ENCODE data around the gene NTM. TPM values are rescaled to one million over a fixed set of nuclear protein-coding genes. Genes with fewer than 3 reads are reported as not detected.

NTM gene
- total and polyA plus RNA-seq, 8 donors, result 0.04 to 4.4 (median 0.50) TPM

DNA sequence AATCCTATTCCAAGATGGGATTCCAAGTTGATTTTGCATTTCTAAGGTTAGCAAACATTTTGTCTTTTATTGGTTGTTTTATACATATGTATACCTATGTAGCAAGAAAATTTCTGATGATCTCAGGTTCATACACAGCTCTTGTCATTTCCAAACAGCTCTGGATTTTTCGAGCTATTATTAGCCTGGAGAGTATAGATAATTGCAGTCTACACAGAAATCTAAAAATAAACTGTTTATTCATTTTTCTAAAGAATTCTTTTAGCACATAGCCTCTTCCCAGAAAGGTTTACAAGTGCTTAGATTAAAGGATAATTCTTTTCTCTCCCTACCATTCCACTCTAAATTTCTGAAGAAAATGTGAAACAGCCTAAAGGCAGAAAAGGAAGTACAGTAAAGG lies 705.0 kb downstream of the NTM start:
- Histone ChIP-seq H3K27me3 (no peaks in the 10 kb centered on the region), H3K9me3 (no peaks in the 10 kb centered on the region), H3K27ac (no peak overlapping the region), H3K4me3 (no peak overlapping the region), H3K36me3 (no peaks in the 10 kb centered on the region), H3K4me1 (no peaks in the 10 kb centered on the region)
- 21 to 33% methylated on average over 1 of the region's 1 CpG for WGBS, 2 donors
- FAIRE-seq (no peak), DNase-seq (no peak), ATAC-seq (no peak)
- TF ChIP-seq, protein P1, sequence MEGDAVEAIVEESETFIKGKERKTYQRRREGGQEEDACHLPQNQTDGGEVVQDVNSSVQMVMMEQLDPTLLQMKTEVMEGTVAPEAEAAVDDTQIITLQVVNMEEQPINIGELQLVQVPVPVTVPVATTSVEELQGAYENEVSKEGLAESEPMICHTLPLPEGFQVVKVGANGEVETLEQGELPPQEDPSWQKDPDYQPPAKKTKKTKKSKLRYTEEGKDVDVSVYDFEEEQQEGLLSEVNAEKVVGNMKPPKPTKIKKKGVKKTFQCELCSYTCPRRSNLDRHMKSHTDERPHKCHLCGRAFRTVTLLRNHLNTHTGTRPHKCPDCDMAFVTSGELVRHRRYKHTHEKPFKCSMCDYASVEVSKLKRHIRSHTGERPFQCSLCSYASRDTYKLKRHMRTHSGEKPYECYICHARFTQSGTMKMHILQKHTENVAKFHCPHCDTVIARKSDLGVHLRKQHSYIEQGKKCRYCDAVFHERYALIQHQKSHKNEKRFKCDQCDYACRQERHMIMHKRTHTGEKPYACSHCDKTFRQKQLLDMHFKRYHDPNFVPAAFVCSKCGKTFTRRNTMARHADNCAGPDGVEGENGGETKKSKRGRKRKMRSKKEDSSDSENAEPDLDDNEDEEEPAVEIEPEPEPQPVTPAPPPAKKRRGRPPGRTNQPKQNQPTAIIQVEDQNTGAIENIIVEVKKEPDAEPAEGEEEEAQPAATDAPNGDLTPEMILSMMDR (IDR thresholded peaks at IDR 0.05), result no peak
- intact Hi-C loops (cut with DNase I), result no loop called here

DNA sequence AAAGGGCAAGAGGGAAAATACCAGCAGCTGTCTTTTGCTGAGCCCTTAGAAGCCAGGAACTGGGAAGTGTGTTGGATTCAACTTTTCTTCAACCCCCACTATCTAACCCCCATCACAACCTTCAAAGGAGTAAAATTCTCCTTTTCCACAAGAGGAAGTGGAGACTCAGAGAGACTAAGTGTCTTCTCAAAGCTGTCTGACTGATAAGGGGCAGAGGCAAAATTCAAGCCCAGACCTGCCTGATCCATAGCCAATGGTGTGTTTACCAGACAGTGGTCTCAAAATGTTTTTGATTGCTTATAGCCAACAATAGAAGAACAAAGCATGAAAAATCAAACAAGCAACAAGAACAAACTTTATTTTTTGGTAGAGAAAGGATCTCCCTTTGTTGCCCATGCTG lies 707.0 kb downstream of the NTM start:
- H3K27me3 ChIP-seq, result no peaks in the 10 kb centered on the region
- H3K4me3 ChIP-seq, result no peak overlapping the region
- no peak for FAIRE-seq
- TF ChIP-seq, protein P1 (IDR thresholded peaks at IDR 0.05), result no peak
- H3K36me3 ChIP-seq, result no peaks in the 10 kb centered on the region
- intact Hi-C loops (cut with DNase I), result no loop called here
- H3K27ac ChIP-seq, result no peak overlapping the region
- H3K4me1 ChIP-seq, result no peaks in the 10 kb centered on the region
- no peaks in the 10 kb centered on the region for H3K9me3 ChIP-seq
- no peak for DNase-seq
- ATAC-seq, result no peak

DNA sequence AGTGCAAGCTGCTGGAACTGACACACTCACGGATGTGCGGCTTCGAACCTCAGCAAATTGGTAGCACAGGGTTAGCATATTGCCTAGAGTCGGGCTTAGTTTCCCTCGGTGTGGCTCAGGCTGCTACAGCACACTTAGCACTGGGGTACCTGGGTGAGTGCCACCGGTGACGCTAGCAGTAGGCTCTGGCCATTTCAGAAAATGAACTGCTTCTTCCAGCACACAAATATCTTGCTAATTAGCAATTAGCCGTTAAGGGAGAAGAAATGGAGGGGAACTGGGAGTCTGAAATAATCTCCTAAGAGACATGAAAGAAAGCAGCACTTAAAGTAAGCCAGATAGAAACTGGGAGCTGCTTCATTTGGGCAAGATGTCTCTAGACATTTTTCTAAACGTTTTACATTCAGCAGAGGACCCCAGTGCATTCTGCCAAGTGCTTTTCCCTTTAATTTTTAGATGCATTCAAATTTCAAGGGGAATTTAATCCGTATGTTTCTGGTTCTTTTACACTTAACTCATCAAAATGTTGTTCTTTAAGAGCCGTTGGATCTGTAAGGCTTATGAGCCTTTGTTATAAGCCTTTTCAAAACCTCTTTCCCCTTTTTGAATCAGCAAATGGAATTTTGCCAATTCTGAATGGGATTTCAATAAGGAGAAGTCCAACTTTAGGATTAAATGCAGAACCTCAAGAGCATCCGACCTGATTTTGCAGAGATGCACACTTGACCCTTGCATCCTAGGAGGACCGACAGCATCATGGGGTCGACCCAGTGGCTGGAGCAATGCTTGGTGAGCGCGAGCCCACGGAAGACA lies 708.1 kb downstream of the NTM start:
- TF ChIP-seq, protein P1 (IDR thresholded peaks at IDR 0.05), result no peak
- H3K27ac ChIP-seq, result no peak overlapping the region
- ATAC-seq, result no peak

DNA sequence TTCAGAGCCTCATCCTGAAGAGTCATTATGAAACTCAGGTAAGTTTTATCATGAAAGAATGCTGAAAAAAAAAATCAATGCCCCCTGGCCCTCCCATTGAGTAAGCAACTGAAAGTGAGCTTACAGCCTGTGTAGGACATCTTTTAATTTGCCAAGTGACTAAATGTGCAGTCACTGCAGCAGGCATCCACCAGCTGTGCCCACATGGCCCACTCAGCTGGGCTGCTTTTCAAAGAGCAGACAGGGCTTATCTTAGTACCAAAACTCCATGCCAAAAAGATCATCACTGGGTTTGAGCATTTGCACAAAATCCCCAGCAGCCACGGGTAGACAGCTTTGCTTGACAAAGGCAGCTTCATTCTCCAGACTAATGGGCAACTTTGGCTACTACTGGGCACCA lies 709.7 kb downstream of the NTM start:
- no peak for DNase-seq
- H3K4me1 ChIP-seq, result no peaks in the 10 kb centered on the region
- WGBS, 2 donors, result 26 to 57% methylated on average over 1 of the region's 1 CpG
- H3K27ac ChIP-seq, result no peak overlapping the region
- intact Hi-C loops (cut with DNase I), result no loop called here
- no peak for ATAC-seq
- no peaks in the 10 kb centered on the region for H3K27me3 ChIP-seq
- no peaks in the 10 kb centered on the region for H3K9me3 ChIP-seq
- no peak for FAIRE-seq
- H3K4me3 ChIP-seq, result no peak overlapping the region
- no peaks in the 10 kb centered on the region for H3K36me3 ChIP-seq
- TF ChIP-seq, protein P1 (IDR thresholded peaks at IDR 0.05), result no peak

More for the DNA sequence above, 708.1 kb downstream of the NTM start:
- Histone ChIP-seq H3K4me1 (no peaks in the 10 kb centered on the region), H3K4me3 (no peak overlapping the region), H3K36me3 (no peaks in the 10 kb centered on the region), H3K27me3 (no peaks in the 10 kb centered on the region), H3K9me3 (no peaks in the 10 kb centered on the region)
- intact Hi-C loops (cut with DNase I), result no loop called here
- DNase-seq (no peak), FAIRE-seq (no peak)
- WGBS, 2 donors, result 63 to 75% methylated on average over 17 of the region's 17 CpGs

DNA sequence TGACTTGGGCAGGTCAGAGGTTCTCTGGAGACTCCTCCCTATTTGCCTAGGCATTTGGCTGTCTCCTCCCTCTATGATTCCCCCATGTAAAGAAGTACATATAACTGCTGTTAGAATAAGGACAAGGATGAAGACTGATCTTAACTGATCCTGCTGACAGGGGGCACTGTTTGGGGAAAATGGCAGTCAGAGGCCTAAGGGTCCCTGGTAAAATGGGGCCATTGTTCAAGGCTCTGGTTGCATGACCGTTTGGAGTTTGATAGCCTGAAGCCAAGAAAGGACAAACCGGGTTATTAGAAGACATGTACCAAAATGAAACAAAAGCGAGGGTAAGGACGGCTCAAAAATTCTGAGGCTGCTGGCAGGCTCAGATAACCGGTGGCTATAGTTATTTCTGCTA lies 712.2 kb downstream of the NTM start:
- TF ChIP-seq, protein P1 (IDR thresholded peaks at IDR 0.05), result no peak
- H3K27me3 ChIP-seq, result no peaks in the 10 kb centered on the region
- WGBS, 2 donors, result 71 to 79% methylated on average over 5 of the region's 5 CpGs
- FAIRE-seq (no peak), DNase-seq (no peak), ATAC-seq (no peak)
- no peak overlapping the region for H3K4me3 ChIP-seq
- H3K9me3 ChIP-seq, result no peaks in the 10 kb centered on the region
- H3K27ac ChIP-seq, result no peak overlapping the region
- intact Hi-C loops (cut with DNase I), result no loop called here
- no peaks in the 10 kb centered on the region for H3K4me1 ChIP-seq
- H3K36me3 ChIP-seq, result no peaks in the 10 kb centered on the region
